Upper lobe of left lung (tissue), 4 donors: ENCODE measurements around the gene PPM1H.

Experiments used
- EP300 ChIP-seq, 4 donors: sonication (generic); formaldehyde crosslinking; IDR thresholded peaks; one replicate each; pipeline ENCODE4 v1.5.1; 2017; ENCODE audit warnings: antibody characterized with exemption in 4 of 4, control low read depth in 2 of 4
- POLR2A ChIP-seq, 4 donors: fragments of 450-650 bp; IDR thresholded peaks; one replicate each; pipeline ENCODE4 v1.5.1; 2016 to 2017; ENCODE audit warnings: antibody characterized with exemption in 4 of 4, mild to moderate bottlenecking in 2 of 4
- POLR2AphosphoS5 ChIP-seq, 2 donors: sonication (generic); formaldehyde crosslinking; IDR thresholded peaks; one replicate each; pipeline ENCODE4 v1.5.1; 2017; ENCODE audit warnings: antibody characterized with exemption in 2 of 2
- TF ChIP-seq, protein P1 (sequence below), 6 experiments: fragments of 450-650 bp in 4 of 6; fragments of 200-600 bp in 2 of 6; sonication (generic) in 2 of 6; IDR thresholded peaks; one replicate each; pipeline ENCODE4 v1.5.1; 2016 to 2019; ENCODE audit warnings: antibody characterized with exemption in 6 of 6

DNA sequence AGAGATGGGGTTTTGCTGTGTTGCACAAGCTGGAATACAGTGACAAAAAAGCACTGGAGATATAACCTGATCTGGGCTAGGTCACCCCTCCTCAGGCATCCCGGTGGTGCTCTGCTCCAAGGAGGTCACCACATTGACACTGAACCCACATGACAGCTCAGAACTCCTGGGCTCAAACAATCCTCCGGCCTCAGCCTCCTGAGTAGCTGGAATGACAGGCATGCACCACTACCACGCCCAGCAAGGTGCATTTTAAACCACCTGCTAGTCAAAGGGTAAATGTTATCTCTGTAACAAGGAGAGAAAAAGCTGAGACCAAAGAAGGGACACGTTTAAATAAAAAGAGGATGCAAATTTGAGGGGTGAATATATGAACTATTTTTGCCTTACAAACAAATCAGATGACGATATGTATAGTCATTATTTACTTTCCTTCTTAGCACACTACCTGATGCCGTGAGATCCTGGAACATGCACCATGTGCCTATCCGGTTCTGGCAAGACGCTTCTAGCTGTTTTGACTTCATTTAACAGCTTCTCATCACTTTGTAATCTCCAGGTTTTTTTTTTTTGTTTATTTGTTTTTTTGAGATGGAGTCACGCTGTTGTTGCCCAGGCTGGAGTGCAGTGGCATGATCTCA is 135.1 kb downstream of the PPM1H start:
- TF ChIP-seq, protein P1, sequence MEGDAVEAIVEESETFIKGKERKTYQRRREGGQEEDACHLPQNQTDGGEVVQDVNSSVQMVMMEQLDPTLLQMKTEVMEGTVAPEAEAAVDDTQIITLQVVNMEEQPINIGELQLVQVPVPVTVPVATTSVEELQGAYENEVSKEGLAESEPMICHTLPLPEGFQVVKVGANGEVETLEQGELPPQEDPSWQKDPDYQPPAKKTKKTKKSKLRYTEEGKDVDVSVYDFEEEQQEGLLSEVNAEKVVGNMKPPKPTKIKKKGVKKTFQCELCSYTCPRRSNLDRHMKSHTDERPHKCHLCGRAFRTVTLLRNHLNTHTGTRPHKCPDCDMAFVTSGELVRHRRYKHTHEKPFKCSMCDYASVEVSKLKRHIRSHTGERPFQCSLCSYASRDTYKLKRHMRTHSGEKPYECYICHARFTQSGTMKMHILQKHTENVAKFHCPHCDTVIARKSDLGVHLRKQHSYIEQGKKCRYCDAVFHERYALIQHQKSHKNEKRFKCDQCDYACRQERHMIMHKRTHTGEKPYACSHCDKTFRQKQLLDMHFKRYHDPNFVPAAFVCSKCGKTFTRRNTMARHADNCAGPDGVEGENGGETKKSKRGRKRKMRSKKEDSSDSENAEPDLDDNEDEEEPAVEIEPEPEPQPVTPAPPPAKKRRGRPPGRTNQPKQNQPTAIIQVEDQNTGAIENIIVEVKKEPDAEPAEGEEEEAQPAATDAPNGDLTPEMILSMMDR (IDR thresholded peaks at IDR 0.05) = no peak
- no peak for TF ChIP-seq POLR2A (IDR thresholded peaks at IDR 0.05)
- TF ChIP-seq EP300 (IDR thresholded peaks at IDR 0.05) = no peak
- TF ChIP-seq POLR2AphosphoS5 (IDR thresholded peaks at IDR 0.05) = no peak
